Fibroblast of peridontal ligament (primary cell): ENCODE results near the gene GNAI3.

Experiments used
- DNase-seq: peaks from one replicate; pipeline ENCODE4 v3.0.0-alpha.2; 2010; ENCODE audit errors: extremely low read depth

Gene GNAI3

DNA sequence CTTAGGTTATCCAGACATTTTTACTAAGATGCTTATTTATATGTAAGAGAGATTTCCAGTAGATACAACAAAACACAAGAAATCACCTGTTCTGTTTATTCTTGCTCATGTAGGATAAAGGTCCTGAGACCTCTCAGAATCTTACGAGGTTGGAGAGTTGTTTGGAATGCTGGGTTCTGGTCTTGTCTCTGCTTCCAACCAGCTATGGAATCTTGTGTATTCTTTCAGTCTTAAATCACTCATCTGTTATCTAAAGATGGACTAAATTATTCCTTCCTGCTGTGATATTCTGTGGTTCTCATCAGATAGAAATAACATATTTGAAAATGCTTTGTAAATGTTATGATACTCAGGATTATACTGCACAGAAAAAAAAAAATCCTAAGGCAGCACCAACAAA lies 49.7 kb downstream of the GNAI3 start:
- DNase-seq = no peak

DNA sequence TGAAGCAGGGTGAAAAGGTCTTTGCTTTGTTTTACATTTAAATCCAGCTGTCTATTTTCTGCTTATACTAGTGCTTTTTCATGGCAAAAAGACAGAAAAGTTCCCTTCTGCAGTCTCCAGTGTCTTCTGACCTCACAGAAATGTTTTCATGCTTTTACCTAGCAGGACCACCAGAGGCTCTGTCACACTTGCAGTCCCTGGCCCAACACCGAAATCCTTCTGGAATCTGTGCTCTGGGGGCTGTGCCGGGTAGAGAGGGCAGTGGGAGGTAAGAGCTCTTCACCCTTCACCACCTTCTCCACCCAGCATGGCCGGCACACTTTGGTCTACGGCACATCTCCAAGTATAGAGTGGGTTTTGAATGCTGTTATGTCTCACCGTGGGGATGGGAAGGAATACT lies 50.2 kb downstream of the GNAI3 start:
- no peak for DNase-seq

DNA sequence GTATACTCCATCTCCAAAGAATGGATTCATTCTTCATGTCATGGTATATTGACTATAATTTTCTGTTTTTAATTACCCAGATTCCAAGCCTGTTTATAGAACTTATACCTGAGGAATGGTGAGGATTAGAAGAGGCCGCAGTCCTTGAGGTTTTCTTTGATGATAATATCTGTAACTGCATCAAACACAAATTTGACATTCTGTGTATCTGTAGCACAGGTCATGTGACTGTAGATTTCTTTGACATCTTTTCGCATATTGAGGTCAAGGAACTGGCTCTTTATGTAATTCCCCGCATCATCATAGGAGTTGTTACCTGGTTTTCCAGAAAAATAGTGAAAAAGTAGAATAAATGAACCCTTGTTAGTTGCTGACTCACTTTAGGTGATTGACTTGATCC lies 54.8 kb downstream of the GNAI3 start:
- DNase-seq = no peak

DNA sequence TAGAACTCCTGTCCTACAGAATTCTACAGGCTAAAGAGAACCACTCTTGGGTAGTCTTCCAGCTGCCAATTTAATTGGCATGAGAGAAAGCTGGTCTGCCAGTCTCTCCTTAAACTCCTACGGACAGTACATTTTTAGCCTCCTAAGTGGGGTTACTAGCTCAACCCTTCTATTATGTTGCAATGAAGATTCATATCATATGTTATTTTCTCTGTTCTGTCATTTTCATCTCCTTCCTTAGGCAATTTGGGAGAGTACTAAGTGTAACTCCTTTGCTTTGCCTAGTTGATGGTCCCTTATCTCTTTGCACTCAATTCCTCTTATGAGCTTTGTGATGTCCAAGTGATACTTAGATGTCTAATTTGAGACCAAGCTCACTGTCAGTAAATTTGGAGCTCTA lies 57.0 kb downstream of the GNAI3 start:
- DNase-seq = no peak

DNA sequence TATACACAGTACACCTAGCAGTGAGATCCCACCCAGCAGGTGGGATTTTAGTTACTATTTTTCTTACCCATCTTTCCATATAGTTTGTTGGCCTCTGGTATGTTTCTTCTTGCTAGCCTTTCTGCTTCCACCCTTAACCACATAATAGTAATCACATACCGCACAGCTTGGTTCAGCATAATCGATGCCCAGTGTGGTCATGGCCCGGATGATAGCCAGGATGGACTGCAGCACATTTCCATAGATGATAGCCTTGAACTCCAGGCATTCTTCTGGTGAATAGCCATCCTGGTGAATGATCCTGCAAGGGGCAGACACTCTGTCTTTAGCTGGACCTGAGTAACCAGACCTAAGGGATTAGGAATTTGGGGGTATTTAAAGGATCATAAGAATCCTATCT lies 61.5 kb downstream of the GNAI3 start:
- DNase-seq = peak; percentile 6

DNA sequence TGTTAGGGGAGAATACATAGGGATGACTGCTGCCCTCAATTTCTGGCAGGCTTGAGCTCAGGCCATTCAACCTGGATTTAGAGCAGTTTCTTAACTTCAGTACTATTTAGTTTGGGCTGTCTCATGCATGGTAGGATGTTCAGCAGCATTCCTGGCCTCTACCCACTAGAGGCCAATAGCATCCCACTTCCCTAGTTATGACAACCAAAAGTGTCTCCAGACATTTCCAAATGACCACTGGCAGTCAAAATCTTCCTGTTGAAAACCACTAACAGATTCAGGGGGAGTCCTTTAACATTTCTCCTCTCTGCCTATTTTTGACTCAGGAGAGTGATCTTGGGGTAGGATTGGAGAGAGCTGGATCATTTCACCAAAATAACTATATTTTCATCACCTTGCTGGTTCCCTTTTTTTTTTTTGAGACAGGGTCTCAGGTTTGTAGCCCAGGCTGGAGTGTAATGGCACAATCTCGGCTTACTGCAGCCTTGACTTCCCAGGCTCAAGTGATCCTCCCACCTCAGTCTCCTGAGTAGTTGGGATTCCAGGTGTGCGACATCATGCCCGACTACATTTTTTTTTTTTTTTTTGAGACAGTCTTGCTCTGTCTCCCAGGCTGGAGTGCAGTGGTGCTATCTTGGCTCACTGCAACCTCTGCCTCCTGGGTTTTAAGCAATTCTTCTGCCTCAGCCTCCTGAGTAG lies 62.3 kb downstream of the GNAI3 start:
- peak; percentile 11 for DNase-seq

DNA sequence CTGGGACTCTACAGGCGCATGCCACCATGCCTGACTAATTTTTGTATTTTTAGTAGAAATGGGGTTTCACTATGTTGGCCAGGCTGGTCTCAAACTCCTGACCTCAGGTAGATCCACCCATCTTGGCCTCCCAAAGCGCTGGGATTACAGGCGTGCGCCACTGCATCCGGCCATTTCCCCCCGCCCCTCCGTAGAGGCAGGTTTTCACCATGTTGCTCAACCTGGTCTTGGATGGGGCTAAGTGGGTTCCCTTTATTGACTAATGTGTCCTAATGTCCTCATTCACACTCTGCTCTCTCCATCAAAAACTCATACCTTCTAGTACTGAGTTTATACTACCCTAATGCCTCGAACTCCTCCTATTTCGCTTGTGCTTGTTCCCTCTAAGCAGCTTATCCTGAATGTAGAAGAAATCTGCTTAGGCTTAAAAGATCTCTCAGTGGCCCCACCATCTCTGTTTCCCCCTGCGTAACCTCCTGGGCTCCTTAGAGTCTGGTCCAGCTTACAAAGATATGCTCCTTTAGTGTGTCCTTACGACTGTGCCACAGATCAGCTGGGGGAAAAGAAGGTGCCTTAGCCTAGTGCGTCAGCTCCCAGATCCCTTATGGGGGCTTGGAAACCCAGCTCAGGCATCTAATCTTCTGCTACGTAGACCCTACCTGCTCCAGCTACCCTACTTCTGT lies 63.0 kb downstream of the GNAI3 start:
- no peak for DNase-seq

DNA sequence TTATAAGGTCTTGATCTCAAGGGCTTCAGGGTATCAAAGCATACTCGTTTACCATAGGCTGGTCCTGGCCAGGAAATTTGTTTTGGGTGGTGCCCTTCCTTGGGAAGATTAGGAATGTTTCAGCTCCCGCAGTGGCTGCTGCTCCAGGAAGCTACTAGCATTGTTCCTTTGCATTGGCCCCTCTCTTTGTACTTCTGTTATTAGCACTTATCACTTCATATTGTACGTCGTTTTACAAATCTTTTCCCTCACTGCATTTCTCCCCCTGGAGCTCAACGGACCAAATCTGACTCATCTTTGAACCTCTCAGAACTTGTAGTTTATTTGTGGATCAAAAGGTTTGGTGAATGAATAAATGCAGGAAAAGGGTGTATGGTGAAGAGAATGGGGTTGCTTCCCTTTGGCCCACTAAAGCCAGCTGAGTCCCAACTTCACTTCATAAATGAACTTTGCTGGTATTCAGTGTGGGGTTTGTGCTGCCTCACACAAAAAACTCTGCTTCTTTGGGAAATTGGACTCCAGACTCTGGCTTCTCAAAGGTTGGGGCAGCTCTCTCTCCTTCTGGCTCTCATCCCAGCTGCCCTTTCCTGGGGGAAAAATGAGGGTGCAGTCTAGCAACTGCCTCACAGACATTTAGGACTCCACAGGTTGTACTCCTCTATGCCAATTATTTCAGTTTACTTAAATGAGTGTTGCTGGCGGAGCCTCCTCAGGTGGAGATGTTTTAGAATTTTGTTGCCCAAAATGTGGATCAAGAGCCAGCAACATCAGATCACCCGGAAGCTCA lies 65.1 kb downstream of the GNAI3 start:
- DNase-seq = peak; percentile 25

DNA sequence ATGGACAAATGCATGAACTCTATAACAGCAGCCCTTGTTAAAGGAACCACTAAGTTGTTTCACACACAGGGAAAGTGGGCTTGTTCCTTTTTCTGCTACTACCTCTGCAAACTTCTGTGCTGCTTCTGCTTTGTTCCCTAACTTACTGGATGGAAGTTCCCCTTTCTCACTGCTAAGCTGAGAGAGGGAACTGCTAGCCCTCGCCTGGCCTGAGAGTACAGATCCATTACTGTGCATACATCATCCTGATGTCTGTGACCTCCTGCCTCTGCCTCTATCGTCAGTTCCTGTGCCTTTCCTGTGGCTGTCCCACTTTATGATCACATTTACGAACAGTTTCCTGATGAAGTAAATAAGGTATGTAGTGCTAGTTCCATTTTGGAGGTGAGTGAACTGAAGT lies 67.5 kb downstream of the GNAI3 start:
- DNase-seq = no peak

DNA sequence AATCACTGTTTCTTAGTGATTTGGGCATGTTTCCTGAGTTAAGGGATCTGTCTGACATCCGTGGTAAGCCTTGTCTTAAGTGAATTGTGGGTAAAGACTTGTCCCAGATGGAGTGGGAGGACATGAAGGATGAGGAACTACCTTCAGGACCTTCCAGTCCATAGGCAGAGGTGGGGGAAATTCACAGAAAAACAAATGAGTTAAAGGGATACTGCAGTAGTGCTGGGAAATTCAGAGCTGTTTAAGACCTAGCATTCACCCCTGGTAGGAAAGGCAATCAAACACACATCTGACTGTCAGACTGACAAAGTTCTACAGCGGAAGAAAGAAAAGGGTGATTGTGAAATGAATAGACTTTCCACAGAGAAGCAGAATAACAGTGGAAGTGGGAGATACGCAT lies 68.0 kb downstream of the GNAI3 start:
- no peak for DNase-seq

DNA sequence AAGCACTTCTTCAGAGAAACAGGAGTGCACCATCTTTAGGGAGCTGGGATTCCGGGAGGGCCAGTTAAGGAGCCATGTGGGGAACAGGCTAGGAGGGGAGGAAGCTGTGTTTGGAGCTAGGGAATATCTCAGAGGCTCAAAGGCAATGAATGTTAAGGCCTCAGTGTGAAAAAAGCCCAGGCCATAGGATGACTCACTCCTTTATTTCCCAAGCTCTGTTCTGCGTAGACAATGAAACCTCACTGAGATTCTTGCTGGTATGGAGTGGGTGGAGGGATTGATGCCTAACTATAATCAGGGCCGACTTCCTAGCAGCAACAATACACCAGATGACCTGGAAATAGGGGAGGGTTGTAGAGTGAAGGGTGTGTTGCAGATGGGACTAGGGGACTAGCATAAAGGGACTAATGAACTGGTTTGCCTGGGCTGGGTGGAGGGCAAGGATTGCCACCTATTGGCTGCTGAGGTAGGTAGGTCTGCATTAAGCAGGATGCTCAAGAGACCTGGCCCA lies 68.9 kb downstream of the GNAI3 start:
- peak; percentile 95 for DNase-seq

DNA sequence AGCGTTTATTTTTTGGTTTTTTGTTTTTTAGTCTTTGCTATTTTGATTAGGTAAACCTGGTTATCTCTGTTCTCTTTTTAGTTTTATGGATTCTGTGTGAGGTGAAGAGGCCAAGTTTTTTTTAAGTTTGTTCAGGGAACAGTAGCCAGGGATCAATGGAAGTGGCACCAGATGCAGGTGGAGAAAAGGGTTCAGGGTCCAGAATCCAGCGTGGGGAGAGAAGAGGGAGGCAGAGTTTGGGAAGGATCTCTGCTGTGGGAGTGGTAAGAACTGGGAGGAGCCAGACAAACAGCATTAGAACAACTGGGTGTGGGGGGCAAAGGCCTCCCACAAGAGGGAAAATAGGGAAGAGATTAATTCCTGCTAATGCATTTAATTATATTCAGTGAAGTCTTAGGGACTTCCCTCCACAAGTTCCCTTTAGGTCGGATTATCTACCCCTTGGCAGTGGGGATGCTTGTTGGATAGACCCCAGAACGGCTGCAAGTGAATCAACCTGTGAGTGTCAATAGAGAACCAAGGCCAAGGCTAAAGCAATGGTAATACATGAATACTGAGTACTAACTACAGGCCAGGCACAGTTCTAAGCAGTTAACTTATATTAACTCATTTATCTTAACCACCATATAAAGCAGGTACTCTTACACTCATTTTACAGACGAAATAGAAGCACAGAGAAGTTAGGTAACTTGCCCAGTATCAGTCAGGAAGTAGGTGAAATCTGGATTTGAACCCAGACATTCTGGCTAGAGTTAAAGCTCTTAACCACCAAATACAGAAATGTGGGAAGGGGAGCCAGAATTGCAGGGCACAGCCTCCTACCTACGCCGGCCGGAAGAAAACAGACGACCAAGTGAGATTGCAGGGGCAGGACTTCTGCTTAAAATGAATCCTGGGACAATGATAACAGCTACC lies 70.5 kb downstream of the GNAI3 start:
- DNase-seq = no peak

DNA sequence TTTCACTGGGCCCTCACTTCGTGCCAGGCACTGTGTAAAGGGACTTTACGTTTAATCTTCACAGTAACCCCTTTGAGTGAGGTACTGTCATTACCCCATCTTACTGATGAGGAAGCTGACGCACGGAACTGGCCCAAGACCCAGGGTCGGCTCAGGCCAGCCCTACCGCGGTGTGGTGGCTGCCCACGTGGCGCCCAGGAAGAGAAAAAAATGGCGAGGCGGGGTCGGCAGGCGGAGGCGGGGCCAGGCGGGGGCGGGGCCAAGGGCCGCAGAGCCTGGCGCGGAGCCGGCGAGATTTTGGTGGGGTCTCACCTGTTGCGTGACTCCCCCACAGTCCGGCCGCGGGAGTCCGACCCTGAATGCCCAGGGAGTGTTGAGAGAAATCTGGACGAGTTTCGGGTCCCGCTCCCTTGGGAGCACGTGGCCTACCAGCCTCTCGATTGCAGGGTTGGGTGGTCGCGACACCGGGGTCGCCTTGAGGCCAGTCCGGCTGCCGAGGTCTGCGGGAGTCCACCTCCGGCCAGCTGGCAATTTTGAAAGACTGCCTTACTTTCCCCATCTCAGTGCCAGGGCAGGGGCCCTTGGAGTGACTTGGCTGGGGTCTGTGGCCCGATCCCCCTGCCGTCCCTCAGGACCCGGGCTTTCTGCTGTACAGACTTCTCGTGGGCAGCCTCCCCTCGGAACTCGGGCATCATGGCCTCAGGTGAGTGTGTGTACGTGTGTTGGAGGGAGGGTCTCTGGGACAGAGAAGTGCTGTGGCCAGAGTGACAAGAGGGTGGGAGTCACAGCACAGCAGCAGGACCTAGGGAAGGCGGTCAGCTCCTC lies 71.4 kb downstream of the GNAI3 start, which contains the start of the genes AMPD2 and GNAT2:
Gene AMPD2, plus strand, starts transcription at position 262 of the 825 bp plus-strand sequence. CDS start 1,339 bp downstream, outside the sequence.
Gene GNAT2, minus strand, starts transcription at position 41 of the 825 bp plus-strand sequence. CDS start 6,746 bp downstream, outside the sequence.
- peak; percentile 84 for DNase-seq

DNA sequence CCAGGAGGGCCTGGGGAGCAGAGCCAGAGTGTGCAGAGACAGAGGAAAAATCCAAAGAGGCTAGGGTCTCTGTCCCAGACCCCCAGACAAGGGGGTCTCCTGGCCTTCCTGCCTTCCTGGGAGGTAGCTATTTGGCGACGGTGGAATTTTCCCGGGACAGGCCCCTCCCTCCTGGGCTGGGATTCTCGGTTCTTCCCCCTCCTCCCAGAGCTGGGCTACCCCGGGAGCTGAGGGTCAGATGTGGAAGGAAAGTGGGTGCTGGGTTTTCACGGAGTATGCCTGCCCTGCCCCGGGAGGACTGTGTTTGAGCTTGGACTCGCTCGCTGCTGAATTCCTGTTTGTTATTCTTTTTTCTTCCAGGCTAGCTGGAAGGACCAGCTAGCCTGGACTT lies 72.0 kb downstream of the GNAI3 start:
- DNase-seq = peak; percentile 58

DNA sequence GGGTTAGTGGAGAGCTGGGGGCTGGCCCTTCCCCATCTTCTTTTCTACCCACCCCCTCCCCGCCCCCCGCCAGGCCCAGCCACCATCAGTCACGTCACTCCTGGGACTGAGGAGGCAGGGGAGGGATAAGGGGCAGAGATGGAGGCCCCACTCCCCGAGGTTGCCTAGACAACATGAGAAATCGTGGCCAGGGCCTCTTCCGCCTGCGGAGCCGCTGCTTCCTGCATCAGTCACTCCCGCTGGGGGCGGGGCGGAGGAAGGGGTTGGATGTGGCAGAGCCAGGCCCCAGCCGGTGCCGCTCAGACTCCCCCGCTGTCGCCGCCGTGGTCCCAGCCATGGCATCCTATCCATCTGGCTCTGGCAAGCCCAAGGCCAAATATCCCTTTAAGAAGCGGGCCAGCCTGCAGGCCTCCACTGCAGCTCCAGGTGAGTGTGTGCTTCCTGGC lies 72.4 kb downstream of the GNAI3 start:
- DNase-seq = peak; percentile 91

DNA sequence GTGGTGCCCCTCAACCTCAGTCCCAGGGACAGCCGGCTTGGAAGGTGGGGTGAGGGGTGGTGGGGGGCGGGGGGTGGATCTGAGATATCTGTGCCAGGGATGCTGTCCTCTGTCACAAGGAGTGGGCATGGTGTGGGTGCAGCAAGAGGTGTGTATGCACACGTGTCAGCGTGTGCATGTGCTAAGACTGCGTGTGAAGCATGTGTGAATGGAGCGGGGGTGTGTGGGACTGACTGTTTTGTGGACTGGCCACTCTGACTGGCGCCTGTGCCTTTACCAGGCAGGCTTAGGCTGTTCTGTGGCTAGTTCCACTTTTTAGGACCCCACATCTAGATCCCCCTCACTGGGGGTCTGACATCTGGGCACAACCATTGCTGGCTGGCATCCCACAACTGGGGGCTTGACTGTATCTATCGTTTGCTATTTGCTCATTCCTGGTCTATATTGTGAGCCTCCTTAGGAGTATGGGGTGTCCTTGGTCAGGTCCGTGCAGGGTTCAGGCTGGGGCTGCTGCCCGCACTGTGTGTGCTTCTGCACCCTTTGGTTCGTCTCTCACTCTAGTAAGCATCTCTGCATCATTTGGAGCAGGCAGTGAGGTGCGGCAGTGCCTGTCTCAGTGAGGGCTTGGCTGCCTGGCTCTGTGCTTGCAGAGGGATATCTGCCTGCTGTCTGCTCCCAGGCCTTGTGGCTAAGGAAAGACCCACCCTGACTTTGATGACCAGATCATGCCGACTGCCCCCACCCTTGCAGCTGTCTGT lies 73.1 kb downstream of the GNAI3 start:
- DNase-seq = no peak

DNA sequence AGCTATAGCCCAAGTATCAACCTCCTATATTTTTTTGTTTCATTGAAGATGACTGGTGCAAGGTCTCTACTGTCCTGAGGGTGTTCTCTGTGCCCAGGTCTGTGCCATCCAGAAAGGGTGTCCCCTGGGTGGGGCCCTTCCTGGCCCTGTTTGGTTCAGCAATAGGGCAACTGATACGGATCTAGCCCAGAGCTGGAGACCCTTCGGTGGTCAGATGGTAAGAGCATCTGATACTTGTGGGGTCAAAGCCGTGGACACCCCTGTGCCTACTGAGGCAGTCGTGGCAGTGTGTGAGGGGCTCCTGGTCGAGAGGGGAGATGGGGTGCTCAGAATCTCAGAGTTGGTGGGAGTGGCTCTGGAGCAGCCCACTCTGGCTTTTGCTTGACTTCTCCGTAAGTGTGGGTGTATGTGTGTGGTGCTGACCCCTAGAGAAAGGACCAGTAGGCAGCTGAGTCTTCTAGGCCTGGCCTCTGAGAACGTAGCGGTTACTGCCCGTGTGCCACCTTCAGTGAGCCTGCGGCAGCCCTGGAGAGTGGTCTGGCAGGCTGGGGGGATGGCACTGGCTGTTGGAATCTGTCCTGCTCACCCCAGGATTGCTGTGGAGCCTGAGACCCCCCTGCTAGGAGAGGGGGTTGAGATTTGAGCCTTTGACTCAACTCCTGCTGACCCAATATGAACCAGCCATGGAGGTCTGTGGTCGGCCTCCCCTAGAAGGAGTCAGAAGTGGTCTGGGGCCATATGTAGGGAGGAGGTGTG lies 73.9 kb downstream of the GNAI3 start:
- DNase-seq = no peak

DNA sequence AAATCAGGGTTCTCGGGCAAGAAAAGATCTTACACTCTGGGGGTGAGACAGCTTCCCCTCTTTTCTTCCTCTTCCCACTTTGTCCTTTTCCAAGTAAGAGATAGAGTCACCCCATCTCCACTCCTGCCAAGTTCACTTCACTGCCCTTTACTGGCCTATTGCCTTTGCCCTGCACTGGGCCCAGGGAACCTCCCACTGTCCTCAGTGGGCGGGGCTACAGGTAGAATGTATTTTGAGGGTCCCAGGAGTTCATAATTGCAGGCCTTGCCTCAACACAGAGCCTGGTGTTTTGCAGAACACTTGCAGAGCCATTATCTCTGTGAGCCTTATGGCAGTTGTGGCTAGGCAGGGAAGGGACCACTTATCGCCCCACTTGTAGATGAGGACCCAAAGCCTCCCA lies 74.5 kb downstream of the GNAI3 start:
- no peak for DNase-seq
